T47D (cell line): ENCODE results near the gene ZNF286A.
"Not testable (repeated sequence)": the region's sequence is repeated elsewhere in the genome, so short reads cannot be mapped to it uniquely, and the experiment has no call there.

Experiments
- DNase-seq, 2 experiments: peaks; one replicate each; pipeline versions ENCODE4 v3.0.0 to v3.0.0-alpha.2; 2011 to 2012; ENCODE audit warnings: low read depth in 1 of 2, low spot score in 1 of 2
- JUND ChIP-seq: IDR thresholded peaks from 2 replicates; pipeline ENCODE4 v1.6.1; 2012; ENCODE audit warnings: low read depth
- in situ Hi-C: cut with HindIII; loops from 2 replicates; pipeline ENCODE4 v1.10.0; 2016; ENCODE audit warnings: low sequenced_read_pairs, low pct_unique_long_range_greater_than_20kb

Gene ZNF286A

DNA sequence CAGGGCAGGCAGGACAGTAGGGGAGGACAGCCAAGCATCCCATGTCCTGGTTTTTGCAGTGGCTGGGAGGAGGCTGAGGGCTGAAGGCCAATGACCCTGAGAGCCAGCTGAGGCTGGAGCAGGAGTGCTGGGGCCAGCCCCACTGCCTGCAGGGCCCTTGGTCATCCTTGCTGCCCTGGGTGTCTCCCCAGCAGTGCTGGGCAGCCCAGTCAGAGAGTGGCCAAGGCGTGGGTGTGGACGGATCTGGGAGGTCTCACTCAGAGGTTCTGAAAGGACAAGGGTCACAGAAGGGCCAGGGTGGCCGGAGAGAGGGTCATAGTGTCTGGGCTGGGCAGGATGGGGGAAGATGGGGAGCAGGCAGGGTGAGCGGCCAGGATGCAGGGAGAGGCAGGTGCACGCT lies 37.0 kb downstream of the ZNF286A start:
- DNase-seq, in situ Hi-C loops: not testable (repeated sequence)

DNA sequence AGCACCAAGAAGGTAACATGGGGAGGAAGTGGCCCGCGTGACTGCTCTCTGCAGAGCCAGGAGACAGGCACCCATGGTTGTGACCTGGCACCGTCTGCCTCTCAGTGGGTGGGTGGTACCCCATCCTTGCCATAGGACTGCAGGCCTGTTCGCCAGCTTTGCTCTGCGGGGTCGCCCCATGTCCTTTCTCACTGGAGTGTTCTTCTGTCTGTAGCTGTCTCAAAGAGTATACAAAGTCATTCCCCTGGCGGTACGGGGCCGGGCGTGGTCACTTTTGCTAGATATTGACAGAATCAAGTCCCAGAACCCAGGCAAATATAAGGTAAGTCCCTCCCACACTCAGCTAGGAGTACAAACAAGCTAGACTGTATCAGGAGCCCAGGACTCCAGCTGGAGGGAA lies 38.5 kb downstream of the ZNF286A start:
- DNase-seq = no peak
- in situ Hi-C loops = no loop called here
- no peak for TF ChIP-seq JUND

DNA sequence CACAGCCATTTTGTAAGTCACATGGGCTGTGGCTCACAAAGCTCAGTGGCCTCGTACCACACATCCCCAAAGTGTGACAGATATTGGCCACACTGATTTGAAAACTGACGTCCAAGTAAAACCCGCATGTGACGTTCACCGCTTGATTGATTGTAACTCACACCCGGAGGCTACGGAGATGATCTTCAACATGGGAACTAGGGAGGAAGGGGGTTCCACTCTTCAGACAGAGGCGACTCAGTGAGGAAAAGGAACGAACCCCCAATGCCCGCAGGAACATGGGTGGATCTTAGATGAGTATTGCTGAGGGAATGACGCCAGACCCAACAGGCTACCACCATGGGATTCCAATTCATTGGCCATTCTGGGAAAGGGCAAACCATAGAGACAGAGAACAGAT lies 39.7 kb downstream of the ZNF286A start:
- in situ Hi-C loops, DNase-seq: not testable (repeated sequence)

DNA sequence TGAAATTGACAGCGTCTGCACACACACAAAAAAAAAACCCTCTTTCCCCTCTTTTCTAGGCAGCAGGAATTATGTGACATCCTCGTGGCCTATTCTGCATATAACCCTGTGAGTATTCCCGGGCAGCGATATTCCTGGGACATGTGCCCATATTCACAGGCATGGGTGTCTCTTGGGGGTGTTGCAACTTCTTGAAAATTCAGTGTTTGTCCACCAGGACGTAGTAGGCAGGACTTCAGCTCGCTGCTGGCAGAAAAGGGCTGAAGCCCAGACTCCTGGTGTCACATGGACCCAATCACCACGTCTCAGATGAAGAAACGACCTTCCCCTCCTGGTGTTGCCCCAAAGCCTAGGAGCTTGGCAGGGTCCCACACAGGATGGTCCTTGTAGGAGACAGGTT lies 40.5 kb downstream of the ZNF286A start:
- DNase-seq, in situ Hi-C loops: not testable (repeated sequence)

DNA sequence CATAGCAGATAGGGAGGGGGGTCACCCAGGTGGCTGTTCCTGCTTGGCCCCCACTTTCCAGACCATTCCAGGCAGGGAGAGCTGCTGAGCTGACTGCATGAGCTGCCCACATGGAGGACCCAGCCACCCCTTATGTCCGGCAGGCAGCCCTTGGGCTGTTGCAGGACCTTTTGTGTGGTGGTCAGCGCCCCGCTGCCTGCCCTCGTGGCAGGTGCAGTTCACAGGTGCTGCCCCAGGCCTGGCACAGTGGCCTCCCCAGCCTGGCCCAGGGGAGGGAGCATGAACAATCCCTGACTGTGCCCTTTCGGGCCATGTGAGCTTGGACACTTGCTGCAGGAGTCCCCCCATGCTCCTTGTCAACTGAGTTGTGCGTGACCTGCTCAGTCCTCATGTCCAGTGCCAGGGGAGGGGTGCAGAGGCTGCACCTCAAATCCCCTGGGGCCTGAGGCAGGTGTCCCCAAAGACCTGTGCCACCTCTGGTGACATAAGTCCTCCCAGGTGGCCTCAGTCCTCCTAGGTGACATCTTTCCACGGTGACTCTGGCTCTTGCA lies 41.1 kb downstream of the ZNF286A start:
- DNase-seq = no peak
- in situ Hi-C loops = no loop called here
- no peak for TF ChIP-seq JUND

DNA sequence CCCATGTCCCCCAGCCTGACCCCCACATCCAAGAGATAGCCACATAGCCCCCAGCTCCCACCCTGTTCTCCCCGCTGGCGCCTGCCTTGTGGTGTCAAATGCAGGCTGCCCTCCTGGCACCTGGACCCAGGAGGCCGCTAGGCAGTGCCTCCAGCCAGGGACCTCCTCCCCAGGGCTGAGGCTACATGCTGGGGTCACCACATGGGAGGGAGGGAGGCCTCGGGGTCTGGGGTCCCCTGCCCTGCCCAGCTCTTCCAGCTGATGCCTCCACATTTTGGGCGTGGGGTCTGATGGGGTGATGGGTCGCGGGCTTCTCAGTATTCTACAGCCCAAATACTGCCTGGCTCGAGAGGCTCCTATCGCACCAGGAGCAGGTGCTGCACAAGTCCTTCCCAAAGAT lies 42.1 kb downstream of the ZNF286A start:
- no peak for DNase-seq
- TF ChIP-seq JUND = no peak
- in situ Hi-C loops = no loop called here

DNA sequence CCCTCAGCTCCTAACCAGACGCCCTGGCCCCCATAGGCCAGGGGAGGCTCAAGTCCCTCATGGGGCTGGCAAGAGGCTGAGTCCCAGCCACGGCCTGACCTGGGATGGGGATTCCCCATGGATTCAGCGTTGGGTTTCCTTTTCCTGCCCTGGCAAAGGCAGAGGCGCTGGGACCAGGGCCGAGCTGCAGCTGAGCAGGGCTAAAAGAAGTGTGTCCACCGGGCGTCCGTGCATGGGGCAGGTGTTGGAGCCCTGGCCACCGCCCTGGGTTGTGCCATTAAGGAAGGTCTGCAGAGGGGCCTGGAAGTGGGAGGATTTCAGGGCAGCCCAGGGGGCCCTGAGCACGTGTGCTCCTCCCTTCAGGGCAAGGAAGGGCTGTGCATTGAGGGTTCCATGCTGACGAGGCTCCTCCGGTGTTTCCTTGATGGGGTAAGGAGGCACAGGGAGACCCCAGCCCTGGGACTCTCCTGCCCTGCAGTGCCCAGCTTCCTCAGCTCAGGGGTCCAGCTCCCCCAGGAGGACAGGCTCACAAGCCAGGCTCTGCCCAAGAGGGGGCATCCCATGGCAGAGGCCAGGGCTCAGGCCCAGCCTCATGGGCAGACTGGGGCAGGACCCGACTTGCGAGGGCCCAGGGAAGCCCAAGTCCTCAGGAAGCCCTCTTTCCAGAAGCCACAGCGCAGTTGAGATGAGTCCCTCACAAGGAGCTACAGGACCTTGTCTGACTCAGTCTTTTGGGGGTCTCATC lies 42.7 kb downstream of the ZNF286A start:
- no peak for TF ChIP-seq JUND
- no peak for DNase-seq

DNA sequence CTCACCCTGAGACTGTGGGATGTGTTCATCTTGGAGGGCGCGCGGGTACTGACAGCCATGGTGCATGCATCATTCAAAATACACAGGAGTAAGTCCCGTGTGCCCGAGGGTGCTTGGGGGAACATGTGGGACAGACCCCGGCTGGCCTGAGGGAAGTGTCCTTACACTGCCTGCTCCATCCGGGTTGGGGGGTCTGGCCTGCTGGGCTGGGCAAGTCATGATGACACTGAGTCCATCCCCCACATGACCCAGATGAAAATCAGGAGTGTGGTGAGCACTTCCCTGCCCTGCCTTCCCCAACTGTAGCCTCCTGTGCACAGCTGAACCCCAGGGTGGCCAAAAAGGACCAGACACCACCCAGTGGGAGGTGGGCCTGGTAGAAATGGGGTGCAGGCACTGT lies 43.4 kb downstream of the ZNF286A start:
- in situ Hi-C loops = no loop called here
- no peak for DNase-seq
- no peak for TF ChIP-seq JUND

More for the DNA sequence above, 42.7 kb downstream of the ZNF286A start:
- in situ Hi-C loops = no loop called here

DNA sequence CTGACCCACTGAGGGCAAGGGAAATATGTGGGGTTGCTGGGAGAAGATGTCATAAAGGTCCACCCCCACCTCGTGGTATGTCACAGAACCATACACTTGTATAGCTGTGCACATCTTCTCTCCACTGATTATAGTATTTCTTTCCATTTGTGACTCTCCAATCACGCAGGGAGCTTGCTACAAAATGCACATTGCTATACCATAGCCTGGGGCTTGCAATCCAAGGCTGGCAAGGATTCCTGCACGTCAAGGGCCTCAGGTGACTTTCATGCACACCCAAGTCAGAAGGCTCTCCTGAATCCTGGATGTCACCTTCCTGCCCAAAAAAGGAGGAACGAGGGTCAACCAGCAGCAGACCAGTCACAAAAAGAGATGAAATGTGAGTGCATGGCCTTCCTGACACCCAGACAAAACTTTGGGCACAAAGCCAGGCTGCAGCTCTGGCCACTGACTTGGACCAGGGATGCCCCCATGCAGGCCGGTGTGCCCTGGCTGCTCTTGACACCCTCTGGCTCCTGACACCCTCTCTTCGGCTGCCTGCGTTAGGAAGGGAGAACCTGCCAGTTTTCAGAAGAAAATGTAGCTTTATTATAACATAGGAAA lies 44.6 kb downstream of the ZNF286A start:
- TF ChIP-seq JUND = no peak
- in situ Hi-C loops = no loop called here
- peak; percentile 6 to 25 for DNase-seq

DNA sequence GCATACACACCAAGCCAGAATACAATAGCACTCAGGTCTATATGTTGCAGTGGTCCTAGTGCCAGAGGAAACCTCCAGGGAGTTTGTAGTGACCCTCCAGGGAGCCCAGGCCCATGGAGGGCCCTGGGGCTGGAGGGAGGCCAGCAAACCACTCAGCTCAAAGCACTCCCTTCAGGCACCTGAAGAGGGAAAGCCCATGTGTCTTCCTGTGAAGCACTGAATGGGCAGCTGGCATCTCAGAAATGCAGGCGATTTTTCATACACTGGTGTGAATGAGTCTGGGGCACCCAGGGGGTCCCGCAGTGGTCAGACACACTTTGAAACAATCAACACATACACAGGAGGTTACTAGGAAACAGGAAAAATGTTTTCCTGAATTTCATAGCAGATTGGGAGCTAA lies 45.3 kb downstream of the ZNF286A start:
- in situ Hi-C loops = no loop called here
- no peak for TF ChIP-seq JUND
- DNase-seq = peak in 1 of 2 experiments; percentile 3

DNA sequence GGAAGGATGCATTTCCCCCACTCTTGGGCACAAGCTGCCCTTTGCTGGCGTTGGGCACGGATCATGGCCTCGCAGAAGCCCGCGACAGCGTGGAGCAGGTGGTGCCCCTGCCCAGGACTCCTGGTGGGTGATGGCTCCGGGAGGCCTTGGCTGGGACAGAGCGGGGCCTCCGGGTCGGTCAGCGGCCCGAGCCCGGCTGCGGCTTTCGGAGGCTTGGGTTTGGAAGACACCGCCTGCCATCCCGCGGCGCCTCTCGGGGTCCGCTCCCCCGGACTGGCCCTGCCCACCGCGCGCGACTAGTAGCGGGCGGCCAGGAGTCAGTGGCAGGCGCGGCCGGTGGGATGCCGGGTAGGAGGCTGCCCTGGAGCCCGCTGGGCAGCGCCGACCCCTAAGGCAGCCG lies 49.9 kb downstream of the ZNF286A start:
- DNase-seq, in situ Hi-C loops: not testable (repeated sequence)

DNA sequence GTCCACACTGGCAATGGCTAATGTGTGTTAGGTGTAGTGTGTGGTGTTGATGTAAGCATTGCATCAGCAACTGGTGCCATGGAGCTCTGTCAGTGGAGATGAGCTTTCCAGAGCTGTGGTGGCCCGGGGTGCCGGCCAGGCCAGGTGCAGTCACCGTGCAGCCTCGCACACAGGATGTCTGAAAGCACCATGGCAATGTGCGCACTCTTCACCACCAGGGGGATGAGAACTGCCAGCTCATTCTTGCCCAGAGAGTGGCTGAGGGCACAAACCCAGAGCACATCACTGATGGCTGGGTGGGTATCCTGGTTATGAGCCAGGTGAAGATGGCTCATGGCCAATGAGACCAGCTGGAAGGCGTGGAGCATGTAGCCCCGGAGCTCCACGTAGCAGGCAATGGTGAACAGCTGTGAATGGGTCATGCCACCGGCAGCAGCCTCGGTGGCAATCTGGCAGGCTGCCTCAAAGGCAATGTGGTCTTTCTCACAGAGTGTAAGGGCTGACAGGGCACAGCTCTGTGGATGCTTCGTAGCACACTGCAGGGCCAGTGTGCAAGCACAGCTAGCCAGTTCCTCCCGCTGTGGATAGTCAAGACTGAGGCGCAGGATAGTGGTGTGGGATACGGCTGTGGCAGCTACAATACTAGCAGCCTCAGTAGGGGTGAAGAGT lies 69.4 kb downstream of the ZNF286A start:
- in situ Hi-C loops, DNase-seq: not testable (repeated sequence)
